Neural cell (in vitro differentiated cells): ENCODE measurements around the gene P2RY11. TPM values are rescaled to one million over a fixed set of nuclear protein-coding genes. Genes with fewer than 3 reads are reported as not detected.

ENCODE experiments used
- H2AFZ ChIP-seq: fragments of 200-600, 300-800 bp; sonication (generic), shearing (Covaris generic); 2 replicates; pipeline ENCODE4 v1.6.0; 2014; ENCODE audit warnings: low read depth, mild to moderate bottlenecking, antibody characterized with exemption, low read length, moderate library complexity
- H3F3A ChIP-seq: fragments of 200-600 bp; shearing (Covaris generic); 2 replicates; pipeline ENCODE4 v1.6.1; 2016; ENCODE audit warnings: mild to moderate bottlenecking, moderate library complexity, mixed read lengths, antibody characterized with exemption, low read length; ENCODE audit not compliant: insufficient read depth, poor library complexity, severe bottlenecking
- H3K27ac ChIP-seq: fragments of 200-600, 300-800 bp; sonication (generic), shearing (Covaris generic); 2 replicates; pipeline ENCODE4 v1.5.1; 2014; ENCODE audit warnings: mild to moderate bottlenecking, low read length, moderate library complexity
- H3K27me3 ChIP-seq: fragments of 300-800, 200-600 bp; sonication (generic), shearing (Covaris generic); 2 replicates; pipeline ENCODE4 v1.6.0; 2014; ENCODE audit warnings: mild to moderate bottlenecking, low read depth, low read length, moderate library complexity; ENCODE audit not compliant: insufficient read depth
- H3K36me3 ChIP-seq: fragments of 300-800, 200-600 bp; sonication (generic), shearing (Covaris generic); 2 replicates; pipeline ENCODE4 v1.5.1; 2014; ENCODE audit warnings: mild to moderate bottlenecking, antibody characterized with exemption, low read length, moderate library complexity; ENCODE audit not compliant: insufficient read depth
- H3K4me2 ChIP-seq: fragments of 300-800, 200-600 bp; sonication (generic), shearing (Covaris generic); 2 replicates; pipeline ENCODE4 v1.6.0; 2014; ENCODE audit warnings: mild to moderate bottlenecking, low read length
- H3K4me3 ChIP-seq: fragments of 300-800, 200-600 bp; sonication (generic), shearing (Covaris generic); 2 replicates; pipeline ENCODE4 v1.5.1; 2014; ENCODE audit warnings: mild to moderate bottlenecking, low read length, moderate library complexity
- H3K79me2 ChIP-seq: fragments of 200-600 bp; shearing (Covaris generic); replicated peaks from 2 replicates; pipeline ENCODE4 v1.6.0; 2014; ENCODE audit warnings: mild to moderate bottlenecking, low read length, moderate library complexity; ENCODE audit not compliant: insufficient read depth
- H3K9ac ChIP-seq: fragments of 300-800, 200-600 bp; sonication (generic), shearing (Covaris generic); 2 replicates; pipeline ENCODE4 v1.6.1; 2016; ENCODE audit warnings: mild to moderate bottlenecking, low read length, mixed read lengths
- H3K9me2 ChIP-seq: fragments of 200-600 bp; shearing (Covaris generic); 2 replicates; pipeline ENCODE4 v1.6.1; 2016; ENCODE audit warnings: mild to moderate bottlenecking, low read length, mixed read lengths; ENCODE audit not compliant: insufficient read depth
- H3K9me3 ChIP-seq: fragments of 200-600, 300-800 bp; sonication (generic), shearing (Covaris generic); 2 replicates; pipeline ENCODE4 v1.6.1; 2016; ENCODE audit warnings: mild to moderate bottlenecking, mixed run types, low read length, moderate library complexity, mixed read lengths
- H4K20me1 ChIP-seq: fragments of 200-600 bp; shearing (Covaris generic); 2 replicates; pipeline ENCODE4 v1.6.1; 2016; ENCODE audit warnings: mild to moderate bottlenecking, mixed run types; ENCODE audit not compliant: insufficient read depth
- EP300 ChIP-seq: fragments of 450-650 bp; conservative IDR thresholded peaks from 2 replicates; pipeline ENCODE4 v1.6.1; 2014; ENCODE audit warnings: antibody characterized with exemption, mild to moderate bottlenecking, moderate library complexity; ENCODE audit not compliant: poor library complexity, severe bottlenecking
- EZH2 ChIP-seq: fragments of 200-600, 300-800 bp; shearing (Covaris generic), sonication (generic); IDR thresholded peaks from 2 replicates; pipeline ENCODE4 v1.6.1; 2014; ENCODE audit warnings: antibody characterized with exemption, low read length, borderline replicate concordance, mild to moderate bottlenecking; ENCODE audit not compliant: insufficient read depth, poor library complexity, severe bottlenecking
- MXI1 ChIP-seq: fragments of 450-650 bp; conservative IDR thresholded peaks from 2 replicates; pipeline ENCODE4 v1.6.1; 2014; ENCODE audit warnings: antibody characterized with exemption, mild to moderate bottlenecking; ENCODE audit not compliant: poor library complexity, severe bottlenecking
- POLR2AphosphoS5 ChIP-seq: IDR thresholded peaks from 2 replicates; pipeline ENCODE4 v1.6.1; 2012
- RAD21 ChIP-seq: fragments of 450-650 bp; conservative IDR thresholded peaks from 2 replicates; pipeline ENCODE4 v1.6.1; 2014; ENCODE audit warnings: antibody characterized with exemption, mild to moderate bottlenecking, moderate library complexity
- SMC3 ChIP-seq: fragments of 450-650 bp; conservative IDR thresholded peaks from 2 replicates; pipeline ENCODE4 v1.6.1; 2014; ENCODE audit warnings: antibody characterized with exemption, mild to moderate bottlenecking, moderate library complexity; ENCODE audit not compliant: poor library complexity
- TAF1 ChIP-seq: IDR thresholded peaks from 2 replicates; pipeline ENCODE4 v1.6.1; 2012; ENCODE audit warnings: low read depth
- polyA plus RNA-seq: library from polyadenylated mRNA; depleted of rRNA; stranded (reverse); fragments of >200 nt; gene quantifications from 2 replicates; pipeline ENCODE4 v1.2.3, GENCODE V29; 2014
- TF ChIP-seq, protein P1 (sequence below): IDR thresholded peaks from 2 replicates; pipeline ENCODE4 v1.6.1; 2012; ENCODE audit warnings: borderline replicate concordance
- TF ChIP-seq, protein P2 (sequence below): fragments of 450-650 bp; IDR thresholded peaks from 2 replicates; pipeline ENCODE4 v1.5.1; 2014; ENCODE audit warnings: antibody characterized with exemption, mild to moderate bottlenecking, moderate library complexity; ENCODE audit not compliant: poor library complexity, severe bottlenecking

P2RY11 gene
- polyA plus RNA-seq, 1 donor from 2014 or later = 5.4 TPM

DNA sequence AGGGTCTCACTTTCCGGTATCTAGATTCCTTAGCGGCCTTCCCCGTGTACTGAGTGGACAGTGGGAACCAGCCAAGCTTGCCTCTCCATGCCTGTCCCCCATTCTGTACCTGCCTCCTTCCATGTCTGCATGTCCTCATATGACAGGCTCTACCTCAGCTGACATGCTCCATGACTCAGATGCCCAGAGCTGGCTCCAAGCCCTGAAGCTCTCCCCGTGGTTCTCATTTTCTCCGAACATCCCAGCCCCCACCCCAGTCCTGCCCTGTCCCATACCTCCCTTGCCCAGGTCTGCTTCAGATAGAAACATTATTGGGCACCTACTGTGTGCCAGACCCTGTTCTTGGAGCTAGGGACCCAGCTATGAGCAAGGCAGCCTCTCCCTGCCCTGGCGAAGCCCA lies 42.4 kb upstream of the P2RY11 start:
- Histone ChIP-seq H3K4me2 (no peak overlapping the region), H3K9me3 (no peaks in the 10 kb centered on the region)

DNA sequence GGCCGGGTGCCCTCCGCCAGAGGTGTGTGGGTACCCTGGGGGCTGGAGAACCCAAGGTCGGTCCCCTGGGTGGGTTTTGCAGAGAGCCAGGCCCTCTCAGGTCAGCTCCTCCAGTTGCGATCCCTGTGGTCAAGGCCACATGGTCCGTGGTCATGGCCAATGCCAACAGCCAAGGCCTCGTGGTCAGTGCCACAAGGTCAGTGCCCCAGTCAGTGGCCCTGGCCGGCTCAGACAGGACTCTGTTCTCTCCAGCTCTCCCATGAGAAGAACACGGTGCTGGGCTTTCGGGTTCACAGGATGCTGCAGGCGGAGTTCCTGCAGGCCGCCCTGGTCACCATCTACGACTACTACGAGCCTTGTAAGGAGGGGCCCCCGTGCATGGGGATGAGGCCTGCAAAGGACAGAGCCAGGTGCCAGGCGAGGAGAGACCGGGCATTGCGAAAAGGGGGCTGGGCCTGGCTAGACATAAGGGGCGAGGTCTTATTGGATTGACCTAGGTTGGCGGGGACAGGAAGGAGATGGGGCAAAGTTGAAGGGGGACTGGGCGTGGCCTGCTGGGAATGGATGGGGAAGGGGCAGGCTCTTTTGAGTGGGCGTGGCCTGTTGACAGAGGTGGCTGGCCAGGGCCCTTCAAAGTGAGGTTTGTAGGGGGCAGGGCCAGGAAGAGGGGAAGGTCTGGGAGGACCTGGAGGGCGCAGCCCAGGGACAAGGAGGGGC lies 40.6 kb upstream of the P2RY11 start:
- no peak for TF ChIP-seq TAF1
- TF ChIP-seq, protein P1, sequence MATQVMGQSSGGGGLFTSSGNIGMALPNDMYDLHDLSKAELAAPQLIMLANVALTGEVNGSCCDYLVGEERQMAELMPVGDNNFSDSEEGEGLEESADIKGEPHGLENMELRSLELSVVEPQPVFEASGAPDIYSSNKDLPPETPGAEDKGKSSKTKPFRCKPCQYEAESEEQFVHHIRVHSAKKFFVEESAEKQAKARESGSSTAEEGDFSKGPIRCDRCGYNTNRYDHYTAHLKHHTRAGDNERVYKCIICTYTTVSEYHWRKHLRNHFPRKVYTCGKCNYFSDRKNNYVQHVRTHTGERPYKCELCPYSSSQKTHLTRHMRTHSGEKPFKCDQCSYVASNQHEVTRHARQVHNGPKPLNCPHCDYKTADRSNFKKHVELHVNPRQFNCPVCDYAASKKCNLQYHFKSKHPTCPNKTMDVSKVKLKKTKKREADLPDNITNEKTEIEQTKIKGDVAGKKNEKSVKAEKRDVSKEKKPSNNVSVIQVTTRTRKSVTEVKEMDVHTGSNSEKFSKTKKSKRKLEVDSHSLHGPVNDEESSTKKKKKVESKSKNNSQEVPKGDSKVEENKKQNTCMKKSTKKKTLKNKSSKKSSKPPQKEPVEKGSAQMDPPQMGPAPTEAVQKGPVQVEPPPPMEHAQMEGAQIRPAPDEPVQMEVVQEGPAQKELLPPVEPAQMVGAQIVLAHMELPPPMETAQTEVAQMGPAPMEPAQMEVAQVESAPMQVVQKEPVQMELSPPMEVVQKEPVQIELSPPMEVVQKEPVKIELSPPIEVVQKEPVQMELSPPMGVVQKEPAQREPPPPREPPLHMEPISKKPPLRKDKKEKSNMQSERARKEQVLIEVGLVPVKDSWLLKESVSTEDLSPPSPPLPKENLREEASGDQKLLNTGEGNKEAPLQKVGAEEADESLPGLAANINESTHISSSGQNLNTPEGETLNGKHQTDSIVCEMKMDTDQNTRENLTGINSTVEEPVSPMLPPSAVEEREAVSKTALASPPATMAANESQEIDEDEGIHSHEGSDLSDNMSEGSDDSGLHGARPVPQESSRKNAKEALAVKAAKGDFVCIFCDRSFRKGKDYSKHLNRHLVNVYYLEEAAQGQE = no peak
- TF ChIP-seq EZH2 = no peak
- TF ChIP-seq, protein P2, sequence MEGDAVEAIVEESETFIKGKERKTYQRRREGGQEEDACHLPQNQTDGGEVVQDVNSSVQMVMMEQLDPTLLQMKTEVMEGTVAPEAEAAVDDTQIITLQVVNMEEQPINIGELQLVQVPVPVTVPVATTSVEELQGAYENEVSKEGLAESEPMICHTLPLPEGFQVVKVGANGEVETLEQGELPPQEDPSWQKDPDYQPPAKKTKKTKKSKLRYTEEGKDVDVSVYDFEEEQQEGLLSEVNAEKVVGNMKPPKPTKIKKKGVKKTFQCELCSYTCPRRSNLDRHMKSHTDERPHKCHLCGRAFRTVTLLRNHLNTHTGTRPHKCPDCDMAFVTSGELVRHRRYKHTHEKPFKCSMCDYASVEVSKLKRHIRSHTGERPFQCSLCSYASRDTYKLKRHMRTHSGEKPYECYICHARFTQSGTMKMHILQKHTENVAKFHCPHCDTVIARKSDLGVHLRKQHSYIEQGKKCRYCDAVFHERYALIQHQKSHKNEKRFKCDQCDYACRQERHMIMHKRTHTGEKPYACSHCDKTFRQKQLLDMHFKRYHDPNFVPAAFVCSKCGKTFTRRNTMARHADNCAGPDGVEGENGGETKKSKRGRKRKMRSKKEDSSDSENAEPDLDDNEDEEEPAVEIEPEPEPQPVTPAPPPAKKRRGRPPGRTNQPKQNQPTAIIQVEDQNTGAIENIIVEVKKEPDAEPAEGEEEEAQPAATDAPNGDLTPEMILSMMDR = no peak
- TF ChIP-seq RAD21 = no peak
- no peak for TF ChIP-seq POLR2AphosphoS5
- no peak for TF ChIP-seq EP300
- TF ChIP-seq SMC3 = no peak
- TF ChIP-seq MXI1 = no peak
- Histone ChIP-seq H3K4me2 (no peak overlapping the region), H3F3A (no peaks in the 10 kb centered on the region), H3K9me3 (no peaks in the 10 kb centered on the region), H3K27ac (no peak overlapping the region), H3K36me3 (no peaks in the 10 kb centered on the region), H3K9me2 (no peaks in the 10 kb centered on the region), H3K27me3 (no peaks in the 10 kb centered on the region), H3K79me2 (no peaks in the 10 kb centered on the region), H2AFZ (no peak overlapping the region), H3K4me3 (no peak overlapping the region), H3K9ac (no peak overlapping the region), H4K20me1 (no peaks in the 10 kb centered on the region)

More for the DNA sequence above, 42.4 kb upstream of the P2RY11 start:
- no peaks in the 10 kb centered on the region for H3K79me2 ChIP-seq
- no peaks in the 10 kb centered on the region for H4K20me1 ChIP-seq
- H3K27ac ChIP-seq = no peak overlapping the region
- no peaks in the 10 kb centered on the region for H3K27me3 ChIP-seq
- no peak overlapping the region for H3K4me3 ChIP-seq
- H3F3A ChIP-seq = no peaks in the 10 kb centered on the region
- H3K9me2 ChIP-seq = no peaks in the 10 kb centered on the region
- no peaks in the 10 kb centered on the region for H3K36me3 ChIP-seq
- no peak overlapping the region for H2AFZ ChIP-seq
- no peak overlapping the region for H3K9ac ChIP-seq
- TF ChIP-seq SMC3 = no peak
- TF ChIP-seq, protein P1 = no peak
- no peak for TF ChIP-seq EP300
